ENCODE results near the gene RPL10. TPM values are rescaled to one million over a fixed set of nuclear protein-coding genes. Genes with fewer than 3 reads are reported as not detected.

Gene RPL10
- total and polyA plus RNA-seq, 4 donors: 2,525 to 7,505 (median 4,944) TPM

DNA sequence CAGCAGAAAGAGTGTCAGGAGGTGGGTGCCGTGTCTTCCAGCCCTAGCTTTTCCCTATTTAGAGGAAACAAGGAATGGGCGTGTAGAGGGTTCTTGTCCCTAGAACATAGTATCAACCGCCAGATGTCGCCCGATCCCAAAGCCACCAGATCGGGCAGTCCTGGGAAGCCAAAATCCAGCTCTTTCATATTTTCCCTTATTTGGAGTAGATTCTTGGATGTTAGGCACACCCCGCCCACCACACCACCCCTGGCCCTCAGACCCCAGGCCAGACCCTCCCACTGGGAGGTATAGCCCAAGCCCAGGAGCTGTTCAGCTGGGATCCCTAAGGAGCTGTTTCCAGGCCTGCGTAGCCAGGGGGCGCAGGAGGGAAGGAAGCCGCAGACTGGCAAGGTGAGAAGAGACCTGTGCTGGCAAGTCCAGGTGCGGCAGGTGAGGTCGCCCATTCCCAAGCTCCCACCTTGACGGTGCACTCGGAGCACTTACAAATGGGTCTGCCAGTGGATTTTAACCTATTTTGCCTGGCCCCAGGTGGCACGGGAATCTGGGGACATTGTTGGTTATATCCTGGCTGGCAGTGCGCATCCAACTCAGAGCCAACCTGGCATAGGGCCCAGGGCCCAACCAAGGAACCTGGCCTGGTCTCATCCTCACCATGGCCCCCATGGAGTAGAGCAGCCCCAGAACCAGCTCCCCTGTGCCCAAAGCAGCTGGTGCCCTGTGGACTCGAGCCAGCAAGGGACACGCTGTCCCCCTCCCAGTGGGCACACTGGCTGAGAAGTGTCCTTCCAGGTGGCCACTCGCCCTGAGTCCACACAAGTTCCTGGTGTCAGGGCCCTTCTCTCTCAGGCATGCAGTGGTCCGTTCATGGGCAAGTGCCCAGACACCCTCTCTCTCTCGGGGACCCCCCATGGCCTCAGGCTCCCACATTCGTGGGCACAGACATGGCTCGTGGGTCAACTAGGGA lies 24.6 kb upstream of the RPL10 start:
- intact Hi-C loops (cut with DNase I): no loop called here
- Histone ChIP-seq H3K27me3 (ENCODE audit: control insufficient read depth in 1 of 2, insufficient read depth in 2 of 2, low read length in 1 of 2) (no peaks in the 10 kb centered on the region), H3K27ac (ENCODE audit: low read depth in 1 of 2, low read length in 2 of 2) (peak overlapping the region; percentile 58 to 90), H3K4me3 (ENCODE audit: low read length in 2 of 2) (peak overlapping the region; percentile 55 to 56), H3K9me3 (ENCODE audit: control insufficient read depth, low read length) (no peaks in the 10 kb centered on the region), H3K36me3 (ENCODE audit: control insufficient read depth in 1 of 2, insufficient read depth in 2 of 2, low read length in 1 of 2) (peaks cover 0 to 2% of the 10 kb centered on the region in 2 donors), H3K4me1 (ENCODE audit: control insufficient read depth in 1 of 2, insufficient read depth in 2 of 2, low read length in 2 of 2) (no peaks in the 10 kb centered on the region)
- ATAC-seq (ENCODE audit: low FRiP score) (peak; percentile 3), DNase-seq (peak in 1 of 2 donors; percentile 80)
- 1 to 37% methylated on average over 23 of the region's 23 CpGs for WGBS, 2 donors

DNA sequence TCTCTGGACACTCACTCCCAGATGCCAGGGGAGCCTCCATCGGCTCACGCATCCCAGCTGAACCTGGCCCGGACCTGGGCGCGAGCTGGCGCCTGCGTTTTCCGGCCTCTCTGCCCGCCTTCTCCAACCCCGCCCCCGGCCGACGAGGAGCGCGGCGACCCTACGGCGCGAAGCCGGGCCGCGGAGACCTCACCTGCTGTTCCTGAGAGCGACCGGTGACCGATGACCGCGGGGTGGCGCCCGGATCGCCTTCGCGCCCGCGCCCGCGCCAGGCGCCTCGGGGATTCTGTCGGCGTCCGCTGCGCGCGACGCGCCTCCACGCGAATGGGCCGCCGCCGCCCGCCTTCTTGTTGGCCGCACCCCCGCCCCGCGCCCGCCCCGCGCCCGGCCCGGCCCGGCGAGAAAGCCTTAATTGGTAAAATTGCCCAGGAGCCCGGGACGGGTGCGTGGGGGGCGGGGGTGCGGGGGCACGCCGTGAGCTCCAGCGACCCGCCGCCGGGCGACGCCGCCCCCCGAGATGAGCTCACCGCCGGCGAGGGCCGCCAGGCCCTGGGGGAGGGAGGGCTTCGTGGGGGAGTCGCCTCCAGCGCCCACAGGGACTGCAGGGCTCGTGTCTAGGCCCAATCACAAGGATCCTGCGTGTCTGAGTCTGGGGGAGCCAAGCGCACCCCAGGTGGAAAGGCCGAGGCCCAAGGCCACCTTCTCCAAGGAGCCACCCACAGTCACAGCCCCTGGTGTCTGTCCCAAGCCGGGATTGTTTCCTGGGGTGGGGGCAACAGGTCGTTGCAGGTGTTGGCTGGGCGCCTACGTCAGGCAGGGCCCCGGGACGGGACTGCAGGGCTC lies 23.6 kb upstream of the RPL10 start, which contains the start of gene FLNA:
TSS of gene FLNA (minus strand) at position 322 of the 843 bp plus-strand sequence. CDS start 3,389 bp downstream, outside the sequence.
- 1 to 35% methylated on average over 73 to 95 of the region's 95 CpGs for WGBS, 2 donors
- H3K27ac ChIP-seq (ENCODE audit: low read depth in 1 of 2, low read length in 2 of 2): peak within 1 kb of the TSS; percentile 58 to 90
- DNase-seq (peak; percentile 79 to 90), ATAC-seq (ENCODE audit: low FRiP score) (no peak)
- H3K4me1 ChIP-seq (ENCODE audit: control insufficient read depth in 1 of 2, insufficient read depth in 2 of 2, low read length in 2 of 2): no peaks in the 10 kb centered on the region
- H3K27me3 ChIP-seq (ENCODE audit: control insufficient read depth in 1 of 2, insufficient read depth in 2 of 2, low read length in 1 of 2): no peaks in the 10 kb centered on the region
- peaks cover 0 to 2% of the 10 kb centered on the region in 2 donors for H3K36me3 ChIP-seq (ENCODE audit: control insufficient read depth in 1 of 2, insufficient read depth in 2 of 2, low read length in 1 of 2)
- no peaks in the 10 kb centered on the region for H3K9me3 ChIP-seq (ENCODE audit: control insufficient read depth, low read length)
- intact Hi-C loops (cut with DNase I): no loop called here
- peak within 1 kb of the TSS; percentile 35 to 55 for H3K4me3 ChIP-seq (ENCODE audit: low read length in 2 of 2)

DNA sequence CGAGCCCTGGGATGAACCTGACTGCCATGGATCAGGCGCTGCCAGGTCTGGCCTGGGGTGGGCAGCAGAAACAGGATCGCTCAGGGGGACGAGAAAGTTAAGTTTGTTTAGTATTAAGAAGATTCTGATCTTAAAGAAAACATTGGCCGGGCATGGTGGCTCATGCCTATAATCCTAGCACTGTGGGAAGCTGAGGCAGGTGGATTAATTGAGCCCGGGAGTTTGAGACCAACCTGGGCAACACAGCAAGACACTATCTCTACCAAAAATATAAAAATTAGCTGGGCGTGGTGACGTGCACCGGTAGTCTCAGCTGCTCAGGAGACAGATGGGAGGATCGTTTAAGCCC lies 23.0 kb upstream of the RPL10 start:
- intact Hi-C loops (cut with DNase I): no loop called here
- Histone ChIP-seq H3K4me3 (ENCODE audit: low read length in 2 of 2) (no peak overlapping the region), H3K27ac (ENCODE audit: low read depth in 1 of 2, low read length in 2 of 2) (peak overlapping the region; percentile 34 to 77), H3K4me1 (ENCODE audit: control insufficient read depth in 1 of 2, insufficient read depth in 2 of 2, low read length in 2 of 2) (no peaks in the 10 kb centered on the region), H3K36me3 (ENCODE audit: control insufficient read depth in 1 of 2, insufficient read depth in 2 of 2, low read length in 1 of 2) (peaks cover 0 to 2% of the 10 kb centered on the region in 2 donors), H3K9me3 (ENCODE audit: control insufficient read depth, low read length) (no peaks in the 10 kb centered on the region), H3K27me3 (ENCODE audit: control insufficient read depth in 1 of 2, insufficient read depth in 2 of 2, low read length in 1 of 2) (no peaks in the 10 kb centered on the region)
- no peak for DNase-seq
- no peak for ATAC-seq (ENCODE audit: low FRiP score)
- 16 to 43% methylated on average over 10 of the region's 10 CpGs for WGBS, 2 donors

DNA sequence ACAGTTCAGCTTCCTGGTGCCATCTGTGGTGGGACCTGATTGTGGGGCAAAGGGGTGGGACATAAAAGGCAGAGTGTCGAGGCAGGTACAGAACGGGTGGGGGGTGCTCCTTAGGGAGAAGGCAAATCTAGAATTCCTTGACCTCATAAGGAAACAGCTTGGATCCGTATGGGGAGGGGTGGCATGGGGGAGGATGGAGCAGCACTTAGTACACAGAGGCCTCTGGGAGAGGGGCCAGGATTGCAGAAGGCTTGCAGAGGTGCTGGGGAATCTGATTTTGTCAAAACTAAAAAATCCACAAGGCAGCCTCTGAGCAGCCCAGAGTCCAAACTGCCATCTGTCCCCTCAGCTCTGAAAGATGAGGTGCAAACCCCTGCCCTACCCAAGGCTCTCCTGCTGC lies 21.4 kb upstream of the RPL10 start:
- ATAC-seq (ENCODE audit: low FRiP score) (no peak), DNase-seq (no peak)
- Histone ChIP-seq H3K9me3 (ENCODE audit: control insufficient read depth, low read length) (no peaks in the 10 kb centered on the region), H3K27me3 (ENCODE audit: control insufficient read depth in 1 of 2, insufficient read depth in 2 of 2, low read length in 1 of 2) (no peaks in the 10 kb centered on the region), H3K36me3 (ENCODE audit: control insufficient read depth in 1 of 2, insufficient read depth in 2 of 2, low read length in 1 of 2) (no peaks in the 10 kb centered on the region), H3K27ac (ENCODE audit: low read depth in 1 of 2, low read length in 2 of 2) (peak overlapping the region in 1 of 2 donors; percentile 90), H3K4me3 (ENCODE audit: low read length in 2 of 2) (no peak overlapping the region), H3K4me1 (ENCODE audit: control insufficient read depth in 1 of 2, insufficient read depth in 2 of 2, low read length in 2 of 2) (no peaks in the 10 kb centered on the region)
- intact Hi-C loops (cut with DNase I): no loop called here
- WGBS, 2 donors: 10 to 32% methylated on average over 3 of the region's 3 CpGs

DNA sequence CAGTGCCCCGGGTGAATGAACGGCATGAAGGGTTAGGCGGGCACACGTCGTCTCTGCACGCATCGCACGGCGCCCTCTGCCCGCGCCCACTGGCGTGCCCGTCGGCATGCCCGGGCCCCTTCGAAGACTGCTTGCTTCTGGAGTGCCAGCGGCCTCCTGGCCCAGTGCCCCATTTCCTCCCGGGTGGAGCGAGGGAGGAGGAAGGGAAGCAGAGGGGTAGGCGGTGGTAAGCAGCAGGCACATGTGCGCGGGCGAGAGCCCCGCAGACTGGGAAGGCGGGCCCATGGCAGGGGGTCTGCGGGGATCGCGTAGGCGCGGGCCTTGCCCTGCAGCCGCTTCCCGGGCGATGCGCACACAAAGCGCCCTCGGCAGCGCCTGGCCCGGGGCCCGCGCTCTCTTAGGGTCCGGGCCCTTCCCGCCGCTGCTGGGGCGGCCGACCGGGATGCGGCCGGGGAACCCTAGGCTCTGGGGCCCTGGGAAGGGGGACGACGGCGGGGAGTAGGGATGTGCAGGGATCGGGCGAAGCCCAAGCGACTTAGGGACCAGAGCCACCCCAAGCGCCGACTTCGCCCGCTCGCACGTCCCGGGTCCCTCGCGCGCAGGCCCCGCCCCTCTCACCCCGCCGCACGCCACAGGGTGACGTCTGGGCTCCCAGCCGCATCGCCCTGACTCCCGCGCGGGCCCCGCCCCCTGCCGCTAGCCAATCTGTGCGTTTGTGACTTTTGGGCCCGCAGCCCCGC lies 19.9 kb upstream of the RPL10 start:
- Histone ChIP-seq H3K9me3 (ENCODE audit: control insufficient read depth, low read length) (no peaks in the 10 kb centered on the region), H3K36me3 (ENCODE audit: control insufficient read depth in 1 of 2, insufficient read depth in 2 of 2, low read length in 1 of 2) (no peaks in the 10 kb centered on the region), H3K27me3 (ENCODE audit: control insufficient read depth in 1 of 2, insufficient read depth in 2 of 2, low read length in 1 of 2) (no peaks in the 10 kb centered on the region), H3K27ac (ENCODE audit: low read depth in 1 of 2, low read length in 2 of 2) (peak overlapping the region; percentile 61 to 89), H3K4me3 (ENCODE audit: low read length in 2 of 2) (peak overlapping the region; percentile 9 to 53), H3K4me1 (ENCODE audit: control insufficient read depth in 1 of 2, insufficient read depth in 2 of 2, low read length in 2 of 2) (no peaks in the 10 kb centered on the region)
- DNase-seq (peak; percentile 86 to 90), ATAC-seq (ENCODE audit: low FRiP score) (peak; percentile 15)
- intact Hi-C loops (cut with DNase I): no loop called here
- WGBS, 2 donors: 0 to 39% methylated on average over 67 to 79 of the region's 79 CpGs

DNA sequence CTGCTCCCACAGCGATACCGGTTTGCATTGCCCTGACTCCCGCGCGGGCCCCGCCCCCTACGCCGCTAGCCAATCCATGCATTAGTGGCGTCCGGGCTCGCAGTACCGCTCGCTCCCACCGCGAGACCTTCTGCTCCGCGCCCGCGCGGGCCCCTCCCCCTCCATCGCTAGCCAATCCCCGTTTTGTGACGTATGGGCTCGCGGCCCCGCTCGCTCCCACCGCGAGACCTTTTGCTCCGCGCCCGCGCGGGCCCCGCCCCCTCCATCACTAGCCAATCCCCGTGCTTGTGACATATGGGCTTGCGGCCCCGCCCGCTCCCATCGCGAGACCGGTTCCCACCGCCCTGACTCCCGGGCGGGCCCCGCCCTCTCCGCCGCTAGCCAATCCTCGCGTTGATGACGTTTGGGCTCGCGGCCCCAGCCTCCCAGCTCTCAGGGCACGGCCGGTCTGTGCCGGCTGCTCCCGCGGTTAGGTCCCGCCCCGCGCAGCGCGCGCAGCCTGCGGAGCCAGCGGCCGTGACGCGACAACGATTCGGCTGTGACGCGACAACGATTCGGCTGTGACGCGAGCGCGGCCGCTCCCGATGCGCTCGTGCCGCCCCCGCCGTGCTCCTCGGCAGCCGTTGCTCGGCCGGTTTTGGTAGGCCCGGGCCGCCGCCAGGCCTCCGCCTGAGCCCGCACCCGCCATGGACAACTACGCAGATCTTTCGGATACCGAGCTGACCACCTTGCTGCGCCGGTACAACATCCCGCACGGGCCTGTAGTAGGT lies 19.2 kb upstream of the RPL10 start, which contains the start of gene EMD:
TSS of gene EMD (plus strand) at position 497 of the 770 bp plus-strand sequence. CDS start at position 687, 190 bp downstream.
- WGBS, 2 donors: 0 to 40% methylated on average over 88 to 103 of the region's 103 CpGs
- H3K36me3 ChIP-seq (ENCODE audit: control insufficient read depth in 1 of 2, insufficient read depth in 2 of 2, low read length in 1 of 2): no peaks in the 10 kb centered on the region
- intact Hi-C loops (cut with DNase I): no loop called here
- peak within 1 kb of the TSS; percentile 55 to 90 for H3K4me3 ChIP-seq (ENCODE audit: low read length in 2 of 2)
- no peaks in the 10 kb centered on the region for H3K9me3 ChIP-seq (ENCODE audit: control insufficient read depth, low read length)
- no peaks in the 10 kb centered on the region for H3K27me3 ChIP-seq (ENCODE audit: control insufficient read depth in 1 of 2, insufficient read depth in 2 of 2, low read length in 1 of 2)
- peak; percentile 98 to 99 for DNase-seq
- H3K27ac ChIP-seq (ENCODE audit: low read depth in 1 of 2, low read length in 2 of 2): peak within 1 kb of the TSS; percentile 61 to 92
- no peaks in the 10 kb centered on the region for H3K4me1 ChIP-seq (ENCODE audit: control insufficient read depth in 1 of 2, insufficient read depth in 2 of 2, low read length in 2 of 2)
- ATAC-seq (ENCODE audit: low FRiP score): peak; percentile 92

DNA sequence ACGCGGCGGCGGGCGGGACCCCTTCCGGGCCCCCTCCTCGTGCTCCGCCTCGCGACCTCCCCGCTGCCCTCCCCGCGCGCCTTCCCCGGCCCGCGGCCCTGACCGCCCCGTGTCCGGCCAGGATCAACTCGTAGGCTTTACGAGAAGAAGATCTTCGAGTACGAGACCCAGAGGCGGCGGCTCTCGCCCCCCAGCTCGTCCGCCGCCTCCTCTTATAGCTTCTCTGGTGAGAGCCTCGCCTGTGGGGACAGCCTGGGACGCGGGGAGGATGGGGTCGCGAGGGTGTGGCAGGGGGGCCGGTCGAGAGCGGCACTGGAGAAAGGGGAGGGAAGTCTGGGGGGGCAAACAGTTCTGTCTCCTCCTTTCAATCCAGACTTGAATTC lies 18.6 kb upstream of the RPL10 start:
- Histone ChIP-seq H3K36me3 (ENCODE audit: control insufficient read depth in 1 of 2, insufficient read depth in 2 of 2, low read length in 1 of 2) (no peaks in the 10 kb centered on the region), H3K9me3 (ENCODE audit: control insufficient read depth, low read length) (no peaks in the 10 kb centered on the region), H3K27ac (ENCODE audit: low read depth in 1 of 2, low read length in 2 of 2) (peak overlapping the region; percentile 20 to 92), H3K4me1 (ENCODE audit: control insufficient read depth in 1 of 2, insufficient read depth in 2 of 2, low read length in 2 of 2) (no peaks in the 10 kb centered on the region), H3K4me3 (ENCODE audit: low read length in 2 of 2) (peak overlapping the region; percentile 55 to 90), H3K27me3 (ENCODE audit: control insufficient read depth in 1 of 2, insufficient read depth in 2 of 2, low read length in 1 of 2) (no peaks in the 10 kb centered on the region)
- DNase-seq: no peak
- intact Hi-C loops (cut with DNase I): no loop called here
- no peak for ATAC-seq (ENCODE audit: low FRiP score)
- WGBS, 2 donors: 1 to 27% methylated on average over 37 to 38 of the region's 38 CpGs

All from aorta (tissue), 5 donors.